Stimulated activated CD8-positive, alpha-beta memory T cell treated with anti-CD3 and anti-CD28 coated beads, Interleukin-4, amount 100 ng/mL, for 48 hours (primary cell): ENCODE data around the gene MOV10.

ENCODE experiments used
- DNase-seq: peaks from one replicate; pipeline ENCODE4 v3.0.0-alpha.2; 2020

MOV10 gene

DNA sequence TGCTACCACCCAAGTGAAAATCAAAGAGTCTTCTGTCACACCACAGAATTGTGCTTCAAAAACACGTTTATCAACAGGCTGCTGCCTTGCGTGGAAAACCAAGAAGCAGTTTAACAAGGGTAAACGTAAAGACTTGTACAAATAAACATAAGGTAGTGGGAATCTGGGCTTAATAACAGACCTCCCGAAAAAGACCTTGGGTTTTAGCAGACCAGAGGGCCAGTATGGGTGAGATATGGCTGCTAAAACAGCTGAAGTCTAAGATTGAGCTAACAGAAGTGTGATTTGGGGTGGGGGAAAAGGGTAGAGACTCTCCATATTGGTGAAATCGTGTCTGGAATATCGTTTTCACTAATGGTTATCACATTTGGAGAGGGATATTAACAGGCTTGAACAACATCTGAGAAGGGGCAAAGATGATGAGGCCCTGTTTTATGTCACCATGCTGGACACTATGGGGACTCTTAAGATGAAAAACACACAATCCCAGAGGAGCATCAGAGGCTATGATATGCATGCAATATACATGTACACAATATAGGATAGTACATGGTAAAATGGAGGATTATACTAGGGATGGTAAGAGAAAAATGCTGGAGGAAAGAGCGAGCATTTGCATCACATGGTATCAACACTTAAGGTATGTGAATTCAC, 1.4 kb downstream of the MOV10 start:
- no peak for DNase-seq

- no peak for DNase-seq
Measured at GRCh38 chr1:112676543-112676942, 2.1 kb downstream of the MOV10 start.

- no peak for DNase-seq
Measured at GRCh38 chr1:112677501-112677900, 3.0 kb downstream of the MOV10 start.

DNA sequence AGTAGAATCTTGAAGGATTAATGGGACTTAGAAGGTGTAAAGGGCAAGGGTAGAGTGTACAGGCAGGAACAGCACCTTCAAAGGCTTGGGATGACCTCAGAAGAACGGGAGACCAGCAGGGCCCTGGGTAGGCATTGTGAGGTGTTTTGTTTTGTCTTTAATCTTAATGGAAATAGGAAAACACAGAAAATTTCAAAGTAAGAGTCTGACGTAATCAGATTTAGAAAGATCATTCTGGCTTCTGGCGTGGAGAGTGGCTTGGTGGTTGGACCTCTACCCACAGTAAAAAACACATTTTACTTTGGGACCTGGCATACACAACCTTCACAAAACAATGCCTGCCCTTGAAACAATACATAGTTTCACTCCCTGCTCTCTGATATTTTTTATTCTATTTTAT, 4.1 kb downstream of the MOV10 start:
- no peak for DNase-seq

GRCh38 chr1:112685913-112686312, 11.5 kb downstream of the MOV10 start:
- DNase-seq, result no peak

DNA sequence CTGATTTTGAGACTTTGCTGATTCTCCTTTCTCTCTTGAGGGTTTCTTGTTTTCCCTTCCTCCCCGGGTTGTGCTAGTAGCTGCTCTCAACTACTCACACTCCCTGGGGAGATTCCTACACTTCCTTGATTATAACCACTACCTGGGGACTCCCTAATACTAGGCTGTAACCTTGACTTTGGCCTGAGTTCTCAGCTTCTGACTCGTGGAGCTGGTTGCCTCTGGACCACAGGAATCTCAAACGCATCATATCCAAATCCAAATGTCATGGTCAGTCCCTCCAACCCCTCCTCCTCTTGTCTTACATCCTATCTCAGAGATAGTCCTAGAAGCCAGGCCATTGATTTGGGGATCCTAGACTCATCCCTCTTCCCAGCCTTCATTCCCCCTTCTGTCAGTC, 12.0 kb downstream of the MOV10 start:
- no peak for DNase-seq

GRCh38 chr1:112686835-112687234, 12.4 kb downstream of the MOV10 start:
- no peak for DNase-seq

DNA sequence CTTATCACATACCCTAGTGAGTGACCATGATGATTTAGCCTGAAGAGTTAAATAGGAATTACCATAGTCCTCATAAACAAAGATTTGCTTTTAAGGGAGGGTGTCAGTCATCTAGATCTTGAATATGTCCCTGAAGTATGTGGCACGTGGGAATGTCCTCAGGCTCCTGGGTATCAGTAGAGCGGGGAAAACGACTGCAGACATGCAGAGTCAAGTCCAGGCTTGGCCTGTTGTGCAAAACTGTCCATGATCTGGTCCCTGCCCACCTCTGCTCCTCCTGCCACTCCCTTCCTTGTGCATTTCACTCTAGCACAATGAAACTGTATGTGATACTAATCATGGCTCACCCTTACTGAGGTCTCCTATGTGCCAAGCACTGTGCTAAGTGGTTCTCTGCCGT, 12.9 kb downstream of the MOV10 start:
- no peak for DNase-seq

- no peak for DNase-seq
Measured at GRCh38 chr1:112687785-112688496, 13.5 kb downstream of the MOV10 start.

DNA sequence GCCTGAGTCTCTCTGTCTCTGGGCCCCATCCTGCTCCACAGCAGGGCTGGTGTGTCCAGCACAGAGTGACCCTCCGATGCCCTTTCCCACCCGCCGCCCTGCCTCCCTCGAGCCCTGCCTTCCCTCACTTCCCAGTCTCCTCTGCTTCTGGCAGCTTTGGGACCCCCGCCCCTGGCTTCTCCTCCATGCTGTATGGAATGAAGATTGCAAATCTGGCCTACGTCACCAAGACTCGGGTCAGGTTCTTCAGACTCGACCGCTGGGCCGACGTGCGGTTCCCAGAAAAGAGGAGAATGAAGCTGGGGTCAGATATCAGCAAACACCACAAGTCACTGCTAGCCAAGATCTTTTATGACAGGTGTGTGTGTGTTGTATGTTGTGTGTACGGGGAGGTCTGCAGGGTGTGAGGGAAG, 14.3 kb downstream of the MOV10 start:
- DNase-seq, result no peak

- no peak for DNase-seq
Measured at GRCh38 chr1:112689196-112689841, 14.9 kb downstream of the MOV10 start.

GRCh38 chr1:112689842-112690237, 15.4 kb downstream of the MOV10 start:
- no peak for DNase-seq

- no peak for DNase-seq
Measured at GRCh38 chr1:112692681-112693080, 18.2 kb downstream of the MOV10 start.

DNA sequence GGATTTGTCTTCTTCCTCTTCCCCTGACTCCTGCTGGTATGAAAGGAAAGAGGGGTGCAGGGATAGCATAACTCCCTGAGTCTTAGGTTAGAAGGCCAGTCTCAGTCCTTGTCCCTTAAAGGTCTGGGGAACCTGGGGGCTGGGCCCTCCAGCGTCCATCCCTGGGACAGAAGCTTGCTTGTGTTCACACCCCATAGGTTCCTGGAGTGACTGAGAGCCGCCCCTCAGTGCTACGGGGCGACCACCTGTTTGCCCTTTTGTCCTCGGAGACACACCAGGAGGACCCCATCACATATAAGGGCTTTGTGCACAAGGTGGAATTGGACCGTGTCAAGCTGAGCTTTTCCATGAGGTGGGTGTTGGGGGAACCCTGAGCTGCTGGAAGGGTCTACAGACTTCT, 19.4 kb downstream of the MOV10 start:
- peak; percentile 12 for DNase-seq

GRCh38 chr1:112694363-112694929, 20.0 kb downstream of the MOV10 start:
- no peak for DNase-seq

GRCh38 chr1:112695276-112695675, 20.8 kb downstream of the MOV10 start:
- DNase-seq, result no peak

DNA sequence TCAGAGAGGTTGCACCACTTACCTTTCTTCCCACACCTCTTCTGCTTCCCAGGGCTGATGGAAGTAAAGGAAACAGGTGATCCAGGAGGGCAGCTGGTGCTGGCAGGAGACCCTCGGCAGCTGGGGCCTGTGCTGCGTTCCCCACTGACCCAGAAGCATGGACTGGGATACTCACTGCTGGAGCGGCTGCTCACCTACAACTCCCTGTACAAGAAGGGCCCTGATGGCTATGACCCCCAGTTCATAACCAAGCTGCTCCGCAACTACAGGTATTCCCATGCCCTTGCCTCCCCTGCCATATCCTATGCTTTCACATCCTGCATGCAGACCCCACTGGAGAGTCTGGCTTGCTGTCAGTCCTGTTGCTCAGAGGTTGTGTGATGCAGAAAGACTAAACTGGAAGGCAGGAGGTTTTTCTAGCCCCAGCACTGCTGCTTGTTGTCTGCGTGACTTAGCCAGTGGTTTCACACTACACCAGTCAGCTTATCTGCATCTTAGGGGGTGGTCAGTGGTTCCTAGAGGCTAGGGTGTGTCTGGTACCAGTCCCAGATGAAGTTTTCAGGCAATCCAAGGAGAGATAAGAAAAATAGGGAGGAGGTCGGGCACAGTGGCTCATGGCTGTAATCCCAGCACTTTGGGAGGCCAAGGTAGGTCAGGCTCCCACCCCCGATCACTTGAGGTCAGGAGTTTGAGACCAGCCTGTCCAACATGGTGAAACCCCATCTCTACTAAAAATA, 22.3 kb downstream of the MOV10 start:
- DNase-seq, result no peak

GRCh38 chr1:112697781-112698201, 23.3 kb downstream of the MOV10 start:
- no peak for DNase-seq

GRCh38 chr1:112698366-112699310, 24.2 kb downstream of the MOV10 start:
- DNase-seq, result no peak

DNA sequence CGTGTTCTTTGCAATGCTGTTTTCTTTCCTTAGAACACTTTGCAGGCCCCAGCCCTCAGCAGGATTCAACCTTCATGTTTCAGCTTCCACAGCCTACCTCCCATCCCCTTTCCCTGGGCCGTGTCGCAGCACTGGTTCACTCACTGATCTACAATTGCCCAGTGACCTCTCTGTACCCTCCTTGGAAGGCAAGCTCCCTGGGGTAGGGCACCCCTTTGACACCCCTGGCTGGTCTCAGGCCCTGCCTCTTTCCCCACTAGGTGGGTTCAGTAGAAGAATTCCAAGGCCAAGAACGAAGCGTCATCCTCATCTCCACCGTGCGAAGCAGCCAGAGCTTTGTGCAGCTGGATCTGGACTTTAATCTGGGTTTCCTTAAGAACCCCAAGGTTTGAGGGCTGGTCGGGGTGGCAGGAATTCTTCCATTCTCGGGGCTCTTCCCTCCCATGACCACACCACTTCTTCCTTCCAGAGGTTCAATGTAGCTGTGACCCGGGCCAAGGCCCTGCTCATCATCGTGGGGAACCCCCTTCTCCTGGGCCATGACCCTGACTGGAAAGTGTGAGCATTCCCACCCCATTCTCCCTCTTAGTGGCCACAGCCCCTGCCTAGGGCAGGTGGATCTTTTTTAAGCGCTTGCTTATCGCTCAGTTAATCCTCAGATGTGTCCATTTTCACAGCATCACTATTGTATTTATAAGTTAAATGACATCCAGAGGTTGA, 25.1 kb downstream of the MOV10 start:
- DNase-seq, result no peak
